CD4-positive, alpha-beta T cell treated with Interleukin-15 for 4 hours (primary cell): ENCODE data around the gene TYW1.
"Not testable (repeated sequence)": the region's sequence is repeated elsewhere in the genome, so short reads cannot be mapped to it uniquely, and the experiment has no call there.

Experiments used
- DNase-seq: peaks from one replicate; pipeline ENCODE4 v3.0.0-alpha.2; 2020; ENCODE audit warnings: low spot score

TYW1 gene

DNA sequence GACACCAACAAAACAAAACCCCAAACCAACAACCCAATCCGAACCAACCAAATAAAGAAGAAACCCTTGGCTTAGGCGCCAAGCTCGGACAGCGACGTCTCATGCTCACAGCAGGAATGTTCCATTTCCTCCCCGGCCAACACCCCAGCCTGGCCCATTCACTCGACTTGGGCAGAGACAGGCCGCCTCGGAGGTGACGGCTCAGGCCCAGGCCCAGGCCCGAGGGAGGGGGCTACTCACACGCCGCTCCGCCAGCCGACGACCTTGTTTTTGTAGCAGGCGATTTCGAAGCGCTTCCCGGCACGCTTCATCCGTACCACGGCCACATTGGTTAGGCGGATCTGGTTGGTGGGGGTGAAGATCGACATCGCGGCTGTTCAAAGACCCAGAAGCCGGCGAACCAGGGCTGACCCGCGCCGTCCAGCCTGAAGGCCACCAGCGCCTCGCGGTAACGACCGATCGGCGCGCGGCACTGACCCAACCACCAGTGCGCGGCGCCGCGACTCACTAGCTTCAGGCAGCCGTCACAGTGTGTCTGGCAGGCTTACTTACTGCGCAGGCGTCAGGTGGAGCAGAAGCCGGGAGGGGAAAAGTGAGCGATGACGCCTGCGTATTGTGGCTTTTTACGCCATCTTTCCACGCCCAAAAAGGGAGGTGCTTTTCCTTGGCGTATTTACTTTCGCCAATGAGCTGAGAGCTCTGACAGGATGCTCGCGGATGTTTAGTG is 1.4 kb upstream of the TYW1 start, which contains the start of gene SBDS:
Gene SBDS, minus strand, starts transcription at position 537 of the 727 bp plus-strand sequence. Its CDS starts 169 bp downstream, at position 368.
- peak; percentile 98 for DNase-seq

DNA sequence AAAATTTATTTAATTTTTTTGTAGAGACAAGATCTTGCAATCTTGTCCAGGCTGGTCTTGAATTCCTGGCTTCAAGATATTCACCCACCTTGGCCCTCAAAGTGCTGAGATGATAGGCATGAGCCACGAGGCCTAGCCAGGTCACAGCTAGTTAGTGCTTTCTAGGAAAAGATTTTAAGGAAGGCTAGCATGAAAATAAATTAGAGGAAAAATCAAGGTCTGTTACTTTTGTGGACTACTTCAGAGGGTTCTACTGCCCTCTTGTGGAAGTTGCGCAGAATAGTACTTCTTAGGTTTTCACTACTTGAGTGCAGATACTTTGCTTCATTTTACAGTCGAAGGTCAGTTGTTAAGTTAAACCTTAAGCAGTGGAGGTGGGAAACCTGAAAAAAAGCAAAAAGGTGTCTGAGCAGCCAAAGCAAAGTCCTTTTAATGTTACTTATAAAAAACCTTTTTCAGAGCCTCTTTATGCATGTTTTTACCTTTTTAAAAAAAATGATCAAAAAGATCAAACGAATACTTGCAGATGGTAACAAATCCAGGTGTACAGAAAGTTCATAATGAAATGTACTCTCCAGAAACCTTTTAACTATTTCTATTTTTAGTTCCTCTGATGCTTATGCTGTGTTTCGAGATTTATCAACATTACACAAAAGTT is 4.1 kb downstream of the TYW1 start:
- DNase-seq: peak; percentile 35

DNA sequence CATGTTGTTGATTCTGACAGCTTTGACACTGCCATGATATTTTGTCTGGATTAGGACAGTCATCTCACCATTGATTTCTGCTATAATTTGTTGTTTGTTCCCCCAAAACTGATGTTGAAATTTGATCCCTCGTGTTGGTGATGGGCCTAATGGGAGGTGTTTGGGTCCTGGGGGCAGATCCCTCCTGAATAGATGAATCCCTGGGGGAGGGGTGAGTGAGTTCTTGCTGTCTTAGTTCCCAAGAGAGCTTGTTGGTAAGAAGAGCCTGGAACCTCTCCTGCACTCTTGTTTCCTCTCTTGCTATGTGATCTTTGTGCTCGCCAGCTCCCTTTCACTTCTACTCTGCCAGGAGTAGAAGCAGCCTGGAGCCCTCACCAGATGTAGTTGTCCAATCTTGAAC is 7.5 kb downstream of the TYW1 start:
- not testable (repeated sequence) for DNase-seq

DNA sequence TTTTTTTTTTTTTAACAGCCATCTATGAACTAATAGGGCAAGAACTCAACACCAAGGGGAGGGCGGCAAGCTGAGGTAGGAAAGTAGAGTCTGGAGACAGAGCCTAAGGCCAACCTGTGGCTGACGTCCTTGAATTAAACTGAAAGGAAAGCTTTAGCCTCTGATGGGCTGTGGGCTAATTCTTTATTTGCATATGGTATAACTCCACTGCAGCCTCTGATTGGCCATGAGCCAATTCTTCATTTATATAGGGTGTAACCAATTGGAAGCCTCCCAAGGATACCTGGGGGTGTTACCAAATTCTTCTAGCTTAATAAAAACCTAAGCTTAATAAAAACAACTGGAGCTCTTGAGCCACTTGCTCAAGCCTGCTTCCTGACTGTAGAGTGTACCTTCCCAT is 10.3 kb downstream of the TYW1 start:
- no peak for DNase-seq

DNA sequence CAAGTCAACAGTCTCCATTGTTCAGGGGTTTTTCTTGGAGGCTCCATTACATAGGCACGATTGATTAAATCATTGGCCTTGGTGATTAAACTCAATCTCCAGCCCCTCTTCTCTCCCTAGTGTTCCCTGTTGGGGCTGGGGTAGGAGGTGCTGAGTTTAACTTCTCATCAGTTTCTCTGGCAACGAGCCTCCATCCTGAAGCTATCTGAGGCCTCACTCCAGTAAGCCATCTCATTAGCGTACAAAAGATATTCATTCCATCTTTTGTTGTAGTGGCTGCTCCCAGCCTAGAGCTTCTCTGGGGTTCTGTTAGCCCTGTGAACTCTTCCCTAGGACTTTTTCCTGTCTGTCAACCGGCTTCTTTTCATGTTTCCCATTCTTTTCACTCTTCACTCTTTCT is 11.6 kb downstream of the TYW1 start:
- no peak for DNase-seq

DNA sequence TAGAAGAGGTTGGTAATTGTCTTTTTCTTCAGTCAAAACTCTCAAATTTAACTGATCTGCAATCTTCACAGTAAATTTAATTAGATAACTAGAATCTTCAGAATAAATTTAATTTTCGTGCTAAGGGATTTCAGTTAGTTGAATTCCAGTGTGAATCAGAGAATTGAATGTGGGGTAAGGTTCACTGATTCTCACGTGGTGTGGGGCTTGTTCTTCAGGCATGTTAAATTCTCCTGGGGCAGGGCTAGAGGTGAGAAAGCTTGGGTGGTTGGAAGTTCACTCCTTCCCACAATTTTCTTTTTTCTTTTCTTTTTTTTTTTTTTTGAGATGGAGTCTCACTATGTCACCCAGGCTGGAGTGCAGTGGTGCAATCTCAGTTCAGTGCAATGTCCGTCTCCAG is 13.0 kb downstream of the TYW1 start:
- not testable (repeated sequence) for DNase-seq

DNA sequence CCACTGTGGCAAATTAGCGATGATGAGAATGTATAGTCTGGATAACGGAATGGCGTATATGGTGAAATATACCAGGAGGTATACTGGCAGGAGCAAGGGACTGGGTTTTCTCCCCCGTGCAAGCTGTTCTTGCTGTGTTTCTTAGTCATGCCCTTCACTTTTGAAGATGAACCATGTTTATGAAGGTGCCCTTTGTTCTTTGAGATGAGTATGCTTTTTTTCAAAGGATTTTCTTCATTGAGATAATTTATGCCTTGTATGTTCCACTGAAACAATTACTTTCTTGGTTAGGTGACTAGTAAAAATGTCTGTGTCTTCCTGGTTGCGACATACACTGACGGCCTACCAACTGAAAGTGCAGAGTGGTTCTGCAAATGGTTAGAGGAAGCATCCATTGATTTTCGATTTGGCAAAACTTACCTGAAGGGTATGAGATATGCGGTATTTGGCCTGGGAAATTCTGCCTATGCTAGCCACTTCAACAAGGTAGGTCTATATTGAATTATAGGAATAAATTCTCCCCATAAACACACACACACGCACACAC is 17.5 kb downstream of the TYW1 start:
- not testable (repeated sequence) for DNase-seq

DNA sequence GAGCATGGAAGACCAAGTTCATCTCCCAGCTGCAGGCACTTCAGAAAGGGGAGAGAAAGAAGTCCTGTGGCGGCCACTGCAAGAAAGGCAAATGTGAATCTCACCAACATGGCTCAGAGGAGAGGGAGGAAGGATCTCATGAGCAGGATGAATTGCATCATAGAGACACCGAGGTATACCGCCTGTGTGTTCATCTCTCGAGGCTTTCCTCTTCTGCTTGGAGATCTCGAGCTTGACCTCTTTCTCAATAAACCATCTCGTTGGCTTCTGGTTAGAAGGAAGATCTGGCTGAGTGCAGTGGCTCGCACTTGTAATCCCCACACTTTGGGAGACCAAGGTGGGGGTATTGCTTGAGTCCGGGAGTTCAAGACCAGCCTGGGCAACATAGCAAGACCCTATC is 21.3 kb downstream of the TYW1 start:
- not testable (repeated sequence) for DNase-seq

DNA sequence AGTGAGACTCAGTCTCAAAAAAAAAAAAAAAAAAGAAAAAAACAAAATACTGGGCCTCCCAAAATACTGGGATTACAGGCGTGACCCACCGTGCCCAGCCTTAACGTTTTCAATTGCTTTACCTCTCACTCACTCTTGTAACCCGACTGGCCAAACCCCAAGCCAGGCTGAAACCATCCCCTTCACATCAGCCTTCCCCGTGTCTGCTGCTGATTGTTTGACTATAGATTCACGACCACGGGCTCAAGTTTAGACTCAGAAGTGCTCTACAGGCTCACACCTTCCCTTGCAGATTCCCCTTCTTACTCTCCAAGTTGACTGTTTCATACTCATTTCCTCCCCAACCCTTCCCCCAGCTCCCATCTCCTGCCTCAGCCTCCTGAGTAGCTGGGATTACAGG is 22.3 kb downstream of the TYW1 start:
- no peak for DNase-seq

DNA sequence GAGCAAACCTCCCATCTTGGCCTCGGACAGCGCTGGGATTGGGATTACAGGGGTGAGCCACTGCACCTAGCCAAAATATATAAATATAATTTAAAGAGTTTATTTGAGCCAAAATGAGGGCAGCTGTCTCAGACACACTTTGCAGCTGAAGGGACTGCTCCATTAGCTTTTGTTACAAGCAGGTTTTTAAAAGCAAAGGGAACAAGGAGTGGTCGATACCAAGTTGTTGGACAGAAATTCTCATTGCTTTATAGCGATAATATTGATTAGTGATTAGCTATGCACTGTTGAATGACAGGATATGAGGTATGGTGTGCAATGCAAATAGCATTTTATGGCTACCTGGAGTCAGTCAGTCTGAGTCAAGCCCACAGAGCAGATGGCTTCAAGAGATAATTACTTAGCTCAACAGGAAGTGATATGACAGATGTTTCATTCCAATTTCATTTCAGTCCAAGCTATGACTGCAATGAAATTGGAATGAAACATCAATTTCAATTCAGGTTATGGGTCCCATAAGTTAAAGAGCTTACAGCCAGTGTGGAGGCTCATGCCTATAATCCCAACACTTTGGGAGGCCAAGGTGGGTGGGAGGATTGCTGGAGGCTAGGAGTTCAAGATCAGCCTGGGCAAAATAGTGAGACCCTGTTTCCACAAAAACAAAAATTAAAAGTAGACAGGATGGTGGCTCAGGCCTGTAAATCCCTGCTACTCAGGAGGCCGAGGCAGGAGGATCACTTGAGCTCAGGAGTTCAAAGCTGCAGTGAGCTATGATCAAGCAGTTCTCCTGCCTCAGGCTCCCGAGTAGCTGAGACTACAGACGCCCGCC is 23.1 kb downstream of the TYW1 start:
- no peak for DNase-seq

DNA sequence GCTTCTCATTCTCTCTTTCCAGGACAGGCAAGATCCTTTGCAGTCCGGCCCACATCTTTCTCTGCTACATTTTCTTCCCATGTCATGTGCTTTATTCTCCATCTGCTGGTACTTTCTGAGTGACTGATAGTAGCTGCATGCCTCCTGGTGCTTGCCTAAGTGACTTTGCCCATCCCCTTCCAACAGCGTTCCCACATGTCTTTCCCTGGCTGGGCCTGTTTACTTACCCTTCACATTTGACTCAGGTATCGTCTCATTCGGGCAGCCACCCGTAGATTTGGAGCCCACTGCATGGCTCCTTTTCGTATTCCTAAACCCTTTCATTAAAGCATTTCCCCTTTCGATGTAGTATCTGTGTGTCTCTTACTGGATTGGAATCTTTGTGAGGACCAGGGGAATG is 24.6 kb downstream of the TYW1 start:
- no peak for DNase-seq

DNA sequence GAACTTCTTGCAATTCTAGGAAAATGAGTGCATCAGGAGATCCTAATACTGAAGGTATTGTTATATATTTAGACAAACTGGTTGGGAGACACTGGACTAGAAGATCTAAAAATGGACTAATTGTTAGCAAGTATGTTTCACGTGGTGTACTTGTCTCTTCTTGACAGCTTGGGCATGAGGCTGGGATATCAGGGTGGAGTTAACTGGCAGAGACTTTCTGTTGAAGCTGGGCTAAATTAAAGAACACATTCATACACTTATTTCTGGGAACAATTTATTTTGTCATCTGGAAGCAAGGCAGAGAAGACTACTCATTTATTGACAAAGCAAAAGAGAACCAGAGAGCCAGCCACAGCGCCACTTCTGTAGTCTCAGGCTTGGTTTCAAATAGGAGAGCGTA is 25.9 kb downstream of the TYW1 start:
- DNase-seq: no peak

DNA sequence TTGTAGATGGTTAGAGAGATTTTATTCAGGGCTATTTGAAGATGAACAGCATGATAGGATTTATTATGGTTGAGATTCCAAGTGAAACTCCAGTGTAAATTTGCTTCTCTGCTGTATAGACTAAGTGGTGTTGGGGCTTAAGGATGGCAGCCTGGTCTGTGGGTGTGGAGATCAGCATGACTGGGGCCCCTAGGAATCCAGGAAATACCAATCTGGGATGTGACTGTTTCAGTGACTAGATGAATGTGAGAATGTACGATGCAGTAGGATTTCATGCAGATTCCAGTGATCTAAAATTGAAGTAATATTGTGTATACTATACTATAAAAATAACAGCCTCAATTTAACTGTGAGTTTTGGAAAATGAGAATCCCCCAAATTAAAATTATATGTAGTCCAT is 28.8 kb downstream of the TYW1 start:
- not testable (repeated sequence) for DNase-seq

DNA sequence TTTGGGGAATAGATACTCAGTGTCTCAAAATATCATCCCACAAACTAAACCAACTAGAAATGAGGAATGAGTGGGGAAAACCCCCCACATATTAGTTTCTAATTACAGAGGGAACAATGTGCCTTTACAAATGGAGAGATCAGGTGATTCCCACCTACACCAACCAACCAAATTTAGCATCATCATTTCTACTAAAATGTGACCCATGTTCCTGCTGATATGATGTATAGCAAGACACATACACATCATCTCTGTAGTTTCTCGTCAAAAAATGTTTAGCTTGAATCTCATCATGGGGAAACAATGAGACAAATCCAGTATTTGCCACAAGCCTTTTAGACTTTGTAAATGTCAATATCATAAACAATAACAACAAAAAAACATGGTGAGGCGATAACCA is 35.1 kb downstream of the TYW1 start:
- not testable (repeated sequence) for DNase-seq

DNA sequence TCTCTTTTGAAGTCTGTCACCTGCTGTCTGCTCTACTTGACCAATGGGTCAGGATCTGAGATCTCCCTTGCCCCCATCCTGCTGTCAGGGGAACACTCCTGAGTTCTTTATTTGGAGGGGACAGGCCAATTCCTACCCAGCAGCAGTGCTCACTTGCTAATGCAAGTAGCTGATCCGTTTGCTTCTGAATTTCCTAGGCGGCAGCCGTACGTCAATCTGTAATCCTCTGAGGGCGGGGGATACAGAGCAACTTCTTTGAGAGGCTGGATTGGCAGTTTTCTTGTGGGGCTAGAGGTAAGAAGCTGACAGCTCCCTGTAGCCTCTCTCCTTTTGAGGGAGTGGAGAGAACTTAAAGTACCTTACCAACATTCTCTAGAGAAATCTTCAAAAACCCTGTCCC is 36.6 kb downstream of the TYW1 start:
- DNase-seq: no peak

DNA sequence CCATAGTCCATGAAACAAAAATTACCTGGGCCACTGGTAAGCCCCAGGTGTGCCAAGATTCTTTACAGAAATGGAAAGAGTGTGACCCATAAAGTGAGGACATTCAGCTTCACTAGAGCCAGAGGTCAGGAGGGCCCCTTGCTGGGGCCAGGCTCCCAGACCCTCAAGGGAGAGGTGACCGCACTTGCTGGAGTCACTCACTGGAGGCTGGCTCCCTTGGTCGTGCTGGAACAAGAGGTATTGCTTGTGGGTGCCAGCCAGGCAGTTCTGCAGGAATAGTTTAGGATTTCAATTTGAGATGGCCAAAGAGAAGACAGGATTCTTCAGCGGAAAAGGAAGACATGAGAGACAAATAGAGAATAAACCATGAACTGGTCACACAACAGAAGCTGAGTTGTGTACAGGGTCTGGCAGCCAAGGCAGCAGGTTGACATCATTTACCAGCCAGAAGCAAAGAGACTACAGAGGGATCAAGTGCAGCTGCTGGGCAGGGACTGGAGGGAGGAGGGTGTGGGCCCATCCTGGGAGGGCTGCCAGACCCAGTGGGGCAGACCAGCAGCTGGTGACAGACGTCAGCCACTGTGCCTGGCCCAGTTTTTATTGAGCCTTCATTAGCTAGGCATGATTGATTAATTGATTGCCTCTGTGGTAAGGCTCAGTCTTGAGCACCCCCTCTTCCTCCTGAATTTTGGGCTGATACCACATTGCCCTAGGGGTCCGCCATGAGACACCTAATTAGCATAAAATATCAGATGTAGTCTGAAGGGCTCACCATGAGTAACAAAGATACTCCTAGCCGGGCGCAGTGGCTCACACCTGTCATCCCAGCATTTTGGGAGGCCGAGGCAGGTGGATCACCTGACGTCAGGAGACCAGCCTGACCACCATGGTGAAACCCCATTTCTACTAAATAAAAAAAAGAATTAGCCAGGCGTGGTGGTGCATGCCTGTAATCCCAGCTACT is 40.1 kb downstream of the TYW1 start:
- DNase-seq: not testable (repeated sequence)

DNA sequence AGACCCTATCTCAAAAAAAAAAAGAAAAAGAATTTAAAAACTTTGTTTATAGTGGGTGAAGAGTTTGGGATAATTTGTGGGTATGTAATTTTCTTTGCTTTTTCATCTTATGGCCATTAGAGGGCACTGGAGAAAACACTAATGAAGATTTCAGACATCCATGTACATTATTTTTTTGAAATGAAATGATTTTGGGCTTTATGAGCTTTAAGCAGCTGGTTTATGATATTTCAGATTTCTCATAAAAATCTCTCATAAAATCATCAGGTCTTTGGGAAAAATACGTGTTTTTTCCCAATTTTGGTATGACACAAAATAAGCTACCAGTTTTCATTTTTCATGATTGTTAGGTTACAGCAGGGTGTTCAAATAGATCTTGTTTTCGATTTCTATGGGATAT is 44.2 kb downstream of the TYW1 start:
- DNase-seq: not testable (repeated sequence)

DNA sequence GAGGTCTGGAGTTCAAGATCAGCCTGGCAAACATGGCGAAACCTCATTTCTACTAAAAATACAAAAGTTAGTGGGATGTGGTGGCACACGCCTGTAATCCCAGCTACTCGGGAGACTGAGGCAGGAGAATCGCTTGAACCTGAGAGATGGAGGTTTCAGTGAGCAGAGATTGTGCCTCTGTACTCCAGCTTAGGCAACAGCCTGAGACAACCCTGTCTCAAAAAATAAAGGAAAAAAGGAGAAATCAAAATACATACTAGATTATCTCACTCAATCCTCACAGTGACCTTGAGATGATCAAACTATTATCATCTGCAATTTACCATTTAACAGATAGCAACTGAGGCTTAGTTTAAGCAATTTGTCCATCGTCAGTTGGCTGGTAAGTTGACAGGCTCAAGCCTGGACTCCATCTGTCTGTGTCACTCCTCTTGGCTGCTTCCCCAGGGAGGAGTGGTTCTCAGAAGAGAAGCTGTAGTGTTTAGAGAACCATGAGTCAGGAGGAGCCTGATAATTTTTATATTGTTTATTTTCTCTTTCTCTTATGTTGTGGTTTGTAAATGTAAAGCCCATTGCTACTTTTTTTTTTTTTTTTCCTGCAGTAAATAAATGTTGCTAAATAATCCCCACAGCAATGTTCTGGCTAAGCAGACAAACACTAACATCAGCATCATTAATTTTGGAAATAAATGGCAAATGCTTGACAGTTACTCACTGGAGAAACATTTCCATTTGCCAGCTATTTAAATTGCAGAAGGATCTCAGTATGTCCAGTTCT is 46.3 kb downstream of the TYW1 start:
- not testable (repeated sequence) for DNase-seq

DNA sequence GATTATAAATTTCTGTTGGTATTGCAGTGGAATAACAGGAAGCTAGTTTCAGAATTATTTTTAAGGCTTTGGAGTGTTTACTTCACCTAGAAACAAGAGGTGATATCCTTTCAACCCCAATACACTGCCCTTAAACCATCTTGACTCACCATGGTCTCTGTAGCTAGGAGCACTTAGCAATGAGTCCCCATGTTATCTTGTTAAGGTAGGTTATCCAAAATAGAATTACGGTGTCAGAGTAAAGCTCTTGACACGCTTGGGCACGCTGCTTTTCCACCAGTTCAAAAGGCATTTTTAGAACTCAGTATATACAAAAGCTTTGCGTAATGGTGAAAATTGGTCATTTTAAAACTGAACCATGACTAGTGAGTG is 46.9 kb downstream of the TYW1 start:
- DNase-seq: not testable (repeated sequence)

DNA sequence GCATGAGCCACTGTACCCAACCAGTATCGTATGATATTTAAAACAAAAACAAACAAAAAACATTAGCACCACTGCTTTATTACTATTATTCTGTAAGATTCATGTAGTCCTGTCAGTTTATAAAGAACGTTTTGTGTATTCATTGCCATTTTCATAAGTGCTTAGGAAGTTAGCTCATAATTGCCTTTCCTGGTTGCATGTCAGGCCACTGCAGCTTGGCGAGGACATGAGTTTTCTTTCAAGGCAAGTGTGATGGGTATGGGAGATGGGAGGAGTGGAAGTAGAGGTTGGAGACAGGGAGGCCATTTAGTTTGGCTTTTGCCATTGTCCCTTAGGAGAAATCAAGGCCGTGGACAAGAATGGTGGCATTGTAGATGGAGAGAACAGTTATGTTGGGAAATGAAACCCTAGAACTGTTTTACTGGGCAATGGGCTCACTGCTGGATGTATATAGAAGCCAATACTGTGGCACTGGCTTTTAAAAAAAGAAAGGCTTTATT is 48.9 kb downstream of the TYW1 start:
- DNase-seq: no peak
